Mammary epithelial cell (primary cell): ENCODE results near the gene CHRNG.
"Not testable (repeated sequence)": the region's sequence is repeated elsewhere in the genome, so short reads cannot be mapped to it uniquely, and the experiment has no call there.

Source experiments
- CTCF ChIP-seq, 2 donors: IDR thresholded peaks in 1 of 2; conservative IDR thresholded peaks in 1 of 2; 2 replicates each; pipeline ENCODE4 v1.5.1; 2011 to 2012; ENCODE audit warnings: inconsistent platforms in 2 of 2, low read length in 2 of 2, mild to moderate bottlenecking in 2 of 2, control low read depth in 1 of 2, low read depth in 1 of 2; ENCODE audit not compliant: insufficient read depth in 1 of 2; ENCODE audit errors: extremely low read depth in 1 of 2
- EZH2 ChIP-seq: IDR thresholded peaks from 2 replicates; pipeline ENCODE4 v1.6.1; 2012; ENCODE audit warnings: low read length, inconsistent platforms, borderline replicate concordance

- not testable (repeated sequence) for TF ChIP-seq CTCF (conservative IDR thresholded peaks at IDR 0.05 in 1 of 2, IDR thresholded peaks at IDR 0.05 in 1 of 2; ENCODE audit: extremely low read depth in 1 of 2, insufficient read depth in 1 of 2, low read depth in 1 of 2, low read length in 2 of 2); EZH2
Measured at GRCh38 chr2:232570481-232570880, 31.0 kb downstream of the CHRNG start.
